Heart left ventricle (tissue), 13 donors: ENCODE measurements around the gene HS6ST1.

Experiments
- POLR2A ChIP-seq, 2 donors: fragments of 450-650 bp; IDR thresholded peaks; one replicate each; pipeline ENCODE4 v1.6.1; 2017; ENCODE audit warnings: antibody characterized with exemption in 2 of 2, mild to moderate bottlenecking in 2 of 2, moderate library complexity in 2 of 2
- TF ChIP-seq, protein P1 (sequence below), 12 donors: fragments of 200-600 bp; sonication (generic) in 4 of 12; IDR thresholded peaks; one replicate each; pipeline versions ENCODE4 v1.5.0 to v1.8.0; 2018 to 2022; ENCODE audit warnings: antibody characterized with exemption in 12 of 12, mild to moderate bottlenecking in 5 of 12
- donor health status: ischemic (EF 13 %, LVEDD 7.1; RV severe dilation, severe dysfunction).
- donor health status: DM: no; HTN: yes; CAD: no.
- donor health status: DM: no; HTN: no; CAD: no.
- donor health status: ischemic (EF 25% LVEDD 6.9; RV normal size, moderate dysfunction).
- donor health status: ischemic (EF 25% LVEDD 5.7; RV mildly dilated, moderate dysfunction).
- donor health status: ischemic (EF 35%, LVEDD 5.7; RV mildly dilated, moderate dysfunction).
- donor health status: nonischemic (EF 11% LVEDD 7.7; RV severe dilation, severe dysfunction).
- donor health status: DM: yes; HTN: yes; CAD: no.
- donor health status: PGD.
- donor health status: ischemic (EF 29% LVEDD 5.4; RV normal size, mild dysfunction).
- donor health status: nonischemic (EF 23%, LVEDD 6.1; RV moderate dilation, normal function).

DNA sequence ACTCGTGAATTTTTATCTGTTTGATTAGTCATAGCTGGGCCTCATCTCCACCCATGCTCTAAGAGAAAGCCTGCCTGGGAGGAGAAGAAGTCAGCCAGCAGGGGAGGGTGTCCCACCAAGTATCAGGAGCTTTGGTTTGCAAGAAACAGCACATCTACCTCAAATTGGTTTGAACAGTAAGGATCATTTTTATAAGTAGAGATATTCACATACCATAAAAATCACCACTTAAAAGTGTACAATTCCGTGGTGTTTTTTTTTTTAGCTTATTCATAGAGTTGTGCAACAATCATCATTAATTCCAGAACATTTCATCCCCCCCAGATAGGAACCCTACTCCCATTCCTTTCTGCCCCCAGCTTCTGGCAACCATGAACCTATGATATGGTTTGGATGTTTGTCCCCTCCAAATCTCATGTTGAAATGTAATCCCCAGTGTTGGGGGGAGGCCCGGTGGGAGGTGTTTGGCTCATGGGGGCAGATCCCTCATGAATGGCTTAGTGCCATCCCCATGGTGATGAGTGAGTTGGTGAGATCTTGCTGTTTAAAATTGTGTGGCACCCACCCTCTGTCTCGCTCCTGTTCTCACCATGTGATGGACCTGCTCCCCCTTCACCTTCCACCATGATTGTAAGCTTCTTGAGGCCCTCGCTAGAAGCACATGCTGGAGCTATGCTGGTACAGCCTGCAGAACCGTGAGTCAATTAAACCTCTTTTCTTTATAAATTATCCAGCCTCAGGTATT is 36.2 kb upstream of the HS6ST1 start:
- TF ChIP-seq, protein P1, sequence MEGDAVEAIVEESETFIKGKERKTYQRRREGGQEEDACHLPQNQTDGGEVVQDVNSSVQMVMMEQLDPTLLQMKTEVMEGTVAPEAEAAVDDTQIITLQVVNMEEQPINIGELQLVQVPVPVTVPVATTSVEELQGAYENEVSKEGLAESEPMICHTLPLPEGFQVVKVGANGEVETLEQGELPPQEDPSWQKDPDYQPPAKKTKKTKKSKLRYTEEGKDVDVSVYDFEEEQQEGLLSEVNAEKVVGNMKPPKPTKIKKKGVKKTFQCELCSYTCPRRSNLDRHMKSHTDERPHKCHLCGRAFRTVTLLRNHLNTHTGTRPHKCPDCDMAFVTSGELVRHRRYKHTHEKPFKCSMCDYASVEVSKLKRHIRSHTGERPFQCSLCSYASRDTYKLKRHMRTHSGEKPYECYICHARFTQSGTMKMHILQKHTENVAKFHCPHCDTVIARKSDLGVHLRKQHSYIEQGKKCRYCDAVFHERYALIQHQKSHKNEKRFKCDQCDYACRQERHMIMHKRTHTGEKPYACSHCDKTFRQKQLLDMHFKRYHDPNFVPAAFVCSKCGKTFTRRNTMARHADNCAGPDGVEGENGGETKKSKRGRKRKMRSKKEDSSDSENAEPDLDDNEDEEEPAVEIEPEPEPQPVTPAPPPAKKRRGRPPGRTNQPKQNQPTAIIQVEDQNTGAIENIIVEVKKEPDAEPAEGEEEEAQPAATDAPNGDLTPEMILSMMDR (IDR thresholded peaks at IDR 0.05): no peak
- TF ChIP-seq POLR2A (IDR thresholded peaks at IDR 0.05): no peak
